MM.1S (cell line): ENCODE data around the gene ARSK.

Experiments used
- CTCF ChIP-seq: fragments of 300-600 bp; sonication (generic); IDR thresholded peaks from 2 replicates; pipeline ENCODE4 v1.5.1; 2016; ENCODE audit warnings: antibody characterized with exemption, low read length, mixed read lengths
- EZH2 ChIP-seq: fragments of 300-600 bp; sonication (generic); optimal IDR thresholded peaks from 2 replicates; pipeline ENCODE3; 2017; ENCODE audit warnings: low read depth, mild to moderate bottlenecking, antibody characterized with exemption, low read length, mixed read lengths
- EZH2phosphoT487 ChIP-seq: fragments of 300-600 bp; sonication (generic); IDR thresholded peaks from 2 replicates; pipeline ENCODE4 v1.6.1; 2018; ENCODE audit warnings: antibody characterized with exemption, low read length

- TF ChIP-seq CTCF (no peak), EZH2 (no peak), EZH2phosphoT487 (no peak)
Observed at GRCh38 chr5:95537501-95537900, 17.4 kb upstream of the ARSK start.
